Activated CD4-positive, alpha-beta T cell treated with anti-CD3 and anti-CD28 coated beads for 4 hours (primary cell): ENCODE data around the gene ARMC9.
"Not testable (repeated sequence)": the region's sequence is repeated elsewhere in the genome, so short reads cannot be mapped to it uniquely, and the experiment has no call there.

ENCODE experiments used
- DNase-seq, 2 donors: peaks; one replicate each; pipeline ENCODE4 v3.0.0-alpha.2; 2020

ARMC9 gene

DNA sequence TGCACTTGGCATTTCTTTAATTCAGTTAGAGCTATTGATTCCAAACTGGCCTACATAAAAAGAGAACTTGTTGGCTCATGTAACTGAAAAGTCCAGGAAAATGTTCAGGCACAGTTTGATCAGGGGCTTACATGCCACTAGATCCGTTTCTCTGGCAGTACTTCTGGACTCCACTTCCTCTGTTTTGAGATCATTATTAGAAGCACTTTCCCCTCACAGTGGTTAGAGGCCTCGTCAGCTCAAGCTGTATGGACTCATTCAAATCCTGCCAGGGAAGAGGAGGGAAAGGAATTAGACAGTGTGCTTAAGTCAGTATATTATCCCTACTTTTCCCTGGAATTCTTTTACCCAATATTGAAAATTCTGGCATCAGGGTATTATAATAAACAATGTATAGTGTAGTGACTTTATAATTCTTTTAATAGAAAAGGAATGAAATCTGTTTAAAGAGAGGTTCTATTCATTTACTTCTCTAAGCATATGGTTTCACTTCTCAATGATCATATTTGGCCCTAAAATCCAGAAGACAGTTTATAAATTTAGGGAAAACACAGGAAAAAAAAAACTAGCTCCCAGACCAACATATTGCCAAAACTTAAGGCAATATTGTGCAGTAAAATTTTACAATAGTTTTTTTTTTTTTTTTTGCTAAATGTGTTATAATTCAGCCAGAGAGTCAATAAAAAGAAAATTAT, 92.0 kb downstream of the ARMC9 start:
- DNase-seq = no peak

- DNase-seq = no peak
Measured at GRCh38 chr2:231292472-231293134, 94.2 kb downstream of the ARMC9 start.

DNA sequence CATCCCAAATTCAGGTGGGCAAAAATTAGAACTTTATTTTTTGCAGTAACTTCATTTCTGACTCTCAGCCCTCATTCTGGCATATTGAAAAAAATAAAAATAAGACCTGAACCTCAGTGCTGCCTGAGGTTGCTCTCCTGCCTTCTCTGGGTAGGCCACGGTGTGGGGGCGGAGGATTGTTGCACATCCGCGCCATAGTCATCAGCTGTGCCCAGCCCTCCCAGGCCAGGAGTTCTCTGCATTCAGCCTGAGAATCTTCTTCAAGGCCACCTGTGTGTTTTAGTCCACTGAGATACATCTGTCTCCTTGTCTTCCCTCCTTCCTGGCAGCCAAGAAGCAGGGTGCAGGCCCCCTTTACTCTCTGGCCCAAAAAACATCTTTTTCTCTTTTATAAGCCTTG, 94.7 kb downstream of the ARMC9 start:
- DNase-seq = no peak

GRCh38 chr2:231294116-231294515, 95.7 kb downstream of the ARMC9 start:
- no peak for DNase-seq

- no peak for DNase-seq
Measured at GRCh38 chr2:231294571-231295362, 96.3 kb downstream of the ARMC9 start.

- no peak for DNase-seq
Measured at GRCh38 chr2:231295363-231295655, 96.9 kb downstream of the ARMC9 start.

DNA sequence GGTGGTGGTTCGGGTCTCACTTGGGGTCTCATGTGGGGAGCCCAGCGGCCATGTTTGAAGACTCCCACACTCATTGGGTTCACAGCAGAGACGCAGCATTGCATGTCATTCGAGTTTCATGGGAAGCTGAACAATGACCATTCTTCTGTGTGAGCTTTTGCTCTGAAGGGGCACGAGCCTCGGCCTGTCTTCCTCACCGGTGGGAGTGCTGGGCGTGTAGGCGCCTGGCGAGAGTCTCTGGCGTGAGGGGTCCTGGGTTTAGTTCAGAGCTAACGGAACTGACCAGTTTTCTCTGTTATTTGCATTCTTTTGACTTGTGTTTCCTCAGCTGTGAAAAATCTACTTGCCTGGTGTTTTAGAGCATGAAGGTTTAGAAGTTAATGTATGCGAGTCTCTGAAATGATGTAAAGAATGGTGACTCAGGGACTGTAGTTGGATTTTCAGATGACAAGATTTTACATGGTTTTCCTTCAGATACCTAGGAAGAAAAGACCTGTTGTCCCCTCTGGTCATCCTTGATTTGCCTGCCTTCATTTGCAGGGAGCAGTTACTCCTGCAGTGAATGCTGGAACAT, 98.1 kb downstream of the ARMC9 start:
- DNase-seq = no peak

DNA sequence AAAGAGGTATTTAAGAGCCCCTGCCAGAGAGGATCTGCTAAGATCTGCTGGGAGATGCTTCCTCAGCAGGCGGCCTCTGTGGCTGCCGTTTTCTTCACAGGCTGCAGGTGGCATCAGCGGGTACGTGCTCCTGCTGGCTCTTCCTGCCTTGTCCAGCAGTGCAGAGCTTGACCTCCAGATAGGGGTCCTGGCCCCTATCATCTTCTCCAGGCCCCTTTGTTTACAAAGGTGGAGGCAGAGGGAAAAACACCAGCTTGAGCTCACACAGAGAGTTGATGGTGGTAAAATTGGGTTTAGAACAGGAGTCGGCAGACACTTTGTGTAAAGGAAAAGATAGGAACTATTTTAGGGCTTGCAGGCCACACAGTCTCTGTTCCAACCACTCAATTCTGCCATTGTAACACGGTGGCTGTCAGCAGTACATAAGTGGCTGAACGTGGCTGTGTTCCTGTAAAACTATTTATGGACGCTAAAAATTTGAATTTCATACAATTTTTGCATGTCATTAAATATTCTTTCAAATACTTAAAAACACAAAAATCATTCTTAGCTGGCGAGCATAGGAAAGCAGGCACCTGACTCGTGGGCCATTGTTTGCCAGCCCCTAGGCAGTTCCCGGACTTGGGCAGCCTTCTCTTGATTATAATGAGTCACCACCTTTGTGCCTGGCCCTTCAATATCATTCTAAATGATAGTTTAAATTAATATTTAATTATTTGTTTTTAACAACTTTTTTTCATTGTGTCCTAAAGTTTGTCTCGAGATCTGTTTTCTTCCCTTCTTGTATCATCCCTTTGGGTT, 98.9 kb downstream of the ARMC9 start:
- DNase-seq = peak in 1 of 2 donors; percentile 8

DNA sequence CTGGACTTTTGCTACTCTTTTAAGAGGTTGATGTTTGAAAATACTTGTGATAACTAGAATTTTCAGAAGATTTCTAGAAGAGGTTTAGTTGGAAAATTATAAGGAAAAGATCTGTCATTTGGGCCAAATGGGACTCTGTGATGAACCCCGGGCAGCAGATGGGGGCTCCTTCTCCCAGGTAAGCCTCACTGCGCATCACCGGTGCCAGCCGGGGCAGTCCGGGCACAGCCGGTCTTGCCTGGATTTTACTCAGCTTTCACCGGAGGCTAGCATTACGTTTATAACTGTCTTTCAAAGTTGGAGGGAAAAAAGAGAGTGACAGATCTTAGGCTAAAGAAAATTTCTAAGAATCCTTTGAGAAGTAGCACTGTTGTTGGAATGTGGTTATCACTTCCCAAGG, 99.7 kb downstream of the ARMC9 start:
- no peak for DNase-seq

GRCh38 chr2:231299267-231299666, 100.8 kb downstream of the ARMC9 start:
- DNase-seq = no peak

- DNase-seq = no peak
Measured at GRCh38 chr2:231300020-231300721, 101.7 kb downstream of the ARMC9 start.

- no peak for DNase-seq
Measured at GRCh38 chr2:231300722-231301076, 102.3 kb downstream of the ARMC9 start.

DNA sequence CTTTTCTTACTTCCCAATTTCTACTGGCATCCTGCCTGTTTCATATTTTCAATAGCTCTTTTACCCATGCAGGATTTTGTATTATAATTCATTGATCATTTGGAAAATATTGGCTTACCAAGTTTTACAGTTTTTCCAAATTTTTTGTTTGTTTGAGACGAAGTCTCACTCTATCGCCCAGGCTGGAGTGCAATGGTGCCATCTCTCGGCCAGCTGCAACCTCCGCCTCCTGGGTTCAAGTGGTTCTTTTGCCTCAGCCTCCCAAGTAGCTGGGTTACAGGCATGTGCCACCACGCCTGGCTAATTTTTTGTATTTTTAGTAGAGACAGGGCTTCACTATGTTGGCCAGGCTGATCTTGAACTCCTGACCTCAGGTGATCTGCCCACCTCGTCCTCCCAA, 105.8 kb downstream of the ARMC9 start:
- DNase-seq = not testable (repeated sequence)

GRCh38 chr2:231305221-231305620, 106.8 kb downstream of the ARMC9 start:
- no peak for DNase-seq

DNA sequence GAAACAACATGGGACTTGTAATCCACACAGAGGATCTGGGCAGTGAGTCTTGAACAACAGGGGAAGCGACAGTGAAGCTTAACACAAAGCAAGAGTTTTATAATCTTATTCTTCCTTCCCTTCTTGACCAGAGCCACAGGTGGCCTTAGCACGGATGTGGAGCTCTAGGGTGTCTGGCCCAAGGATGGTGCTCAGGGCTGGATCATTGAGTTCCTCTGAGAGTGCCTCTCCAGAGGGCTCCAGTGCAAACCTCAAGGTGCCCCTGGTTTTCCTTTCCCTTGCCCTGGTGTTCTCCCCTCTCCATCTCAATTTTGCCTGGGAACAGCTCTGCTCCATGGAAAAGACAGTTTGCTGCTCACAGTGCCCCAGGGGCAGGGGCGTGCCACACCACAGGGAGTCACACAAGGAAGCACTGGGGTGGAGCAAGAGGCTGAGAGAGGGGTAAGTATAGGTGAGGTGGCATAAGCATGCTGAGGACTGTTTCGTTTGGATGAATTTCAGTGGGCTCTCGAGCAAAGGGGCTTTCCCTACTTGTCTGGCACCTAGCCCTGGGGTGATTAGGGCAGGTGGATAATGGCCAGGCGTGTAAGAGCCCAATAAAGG, 108.5 kb downstream of the ARMC9 start:
- DNase-seq = no peak

GRCh38 chr2:231308219-231308618, 109.8 kb downstream of the ARMC9 start:
- DNase-seq = no peak

DNA sequence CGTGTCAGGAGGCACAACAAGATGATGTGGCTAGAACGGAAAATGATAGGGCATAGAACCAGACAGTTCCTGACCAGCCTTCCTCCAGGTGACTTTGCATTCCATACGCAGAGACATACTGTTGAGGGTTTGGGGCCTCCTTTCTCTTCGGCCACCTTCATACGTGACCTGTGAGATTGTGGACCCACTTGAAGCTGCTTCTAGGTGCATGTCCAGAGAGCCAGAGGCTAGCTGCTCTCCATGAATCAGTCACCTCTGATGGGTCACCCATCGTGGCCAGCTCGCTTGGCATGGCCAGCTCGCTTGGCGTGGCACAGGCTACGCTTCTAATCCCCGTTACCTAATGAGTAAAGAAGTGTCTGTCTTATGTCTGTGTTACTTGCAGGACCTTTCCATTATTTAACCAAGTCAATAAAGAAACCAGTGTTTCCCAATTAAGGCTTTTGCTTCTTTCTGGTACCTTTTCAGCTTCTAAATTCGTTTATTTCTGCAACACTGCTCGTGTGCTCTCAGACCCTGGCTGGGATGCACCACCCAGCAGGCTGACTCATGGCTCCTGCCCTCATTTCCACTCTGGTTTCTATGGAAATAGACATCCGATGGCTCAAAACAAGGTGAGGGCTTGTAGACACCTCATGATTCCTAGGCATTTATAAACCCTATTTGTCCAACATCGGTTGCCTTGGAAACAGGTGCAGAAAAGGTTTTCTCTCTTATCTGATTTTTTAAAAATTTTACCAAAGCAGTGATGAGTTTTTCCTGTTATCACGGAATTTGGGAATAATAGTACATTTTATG, 110.4 kb downstream of the ARMC9 start:
- no peak for DNase-seq

- no peak for DNase-seq
Measured at GRCh38 chr2:231312066-231312465, 113.6 kb downstream of the ARMC9 start.

DNA sequence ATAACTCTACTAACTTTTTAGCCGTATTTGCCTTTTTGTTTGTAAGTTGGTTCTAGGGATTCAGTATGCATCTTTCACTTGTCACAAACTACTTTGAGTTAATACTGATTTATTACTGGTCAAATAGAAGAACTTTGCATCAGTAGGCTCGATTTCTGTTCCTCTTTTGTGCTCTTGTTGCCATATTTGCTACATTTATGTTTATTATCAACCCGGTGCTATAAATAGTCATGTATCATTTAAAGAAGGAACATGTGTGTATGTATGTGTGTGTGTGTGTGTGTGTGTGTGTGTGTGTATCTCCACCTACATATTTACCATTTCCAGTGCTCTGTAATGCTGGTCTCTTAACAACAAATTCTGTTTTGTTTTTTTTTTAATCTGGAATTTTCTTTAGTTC, 117.5 kb downstream of the ARMC9 start:
- DNase-seq = no peak

- DNase-seq = no peak
Measured at GRCh38 chr2:231317579-231317978, 119.1 kb downstream of the ARMC9 start.

DNA sequence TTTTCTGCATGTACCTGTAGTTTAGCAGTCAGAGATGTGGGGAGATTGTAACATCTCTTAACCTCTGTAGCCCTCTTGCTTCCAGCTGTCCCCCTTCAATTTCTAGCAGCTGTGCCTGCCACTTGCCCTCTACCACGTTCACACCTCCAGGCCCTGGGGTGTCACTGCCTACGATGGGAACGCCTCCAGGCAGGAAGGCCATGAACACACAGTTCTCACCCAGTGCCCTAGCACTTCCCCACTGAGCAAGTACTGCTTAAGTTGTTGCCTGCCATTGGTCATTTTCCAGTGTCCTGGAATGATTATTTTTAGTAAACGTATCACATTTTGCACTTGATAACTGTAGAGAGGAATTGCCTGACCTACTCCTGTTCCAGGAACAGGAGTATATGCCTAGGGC, 120.0 kb downstream of the ARMC9 start:
- no peak for DNase-seq
